SHP77 treated with DMSO at 0.1 percent for 48 hours (cell line): ENCODE data around the gene YPEL5.

Experiments used
- DNase-seq: peaks from one replicate; lab custom pipeline; 2025; lab: John Stamatoyannopoulos, UW

Gene YPEL5

DNA sequence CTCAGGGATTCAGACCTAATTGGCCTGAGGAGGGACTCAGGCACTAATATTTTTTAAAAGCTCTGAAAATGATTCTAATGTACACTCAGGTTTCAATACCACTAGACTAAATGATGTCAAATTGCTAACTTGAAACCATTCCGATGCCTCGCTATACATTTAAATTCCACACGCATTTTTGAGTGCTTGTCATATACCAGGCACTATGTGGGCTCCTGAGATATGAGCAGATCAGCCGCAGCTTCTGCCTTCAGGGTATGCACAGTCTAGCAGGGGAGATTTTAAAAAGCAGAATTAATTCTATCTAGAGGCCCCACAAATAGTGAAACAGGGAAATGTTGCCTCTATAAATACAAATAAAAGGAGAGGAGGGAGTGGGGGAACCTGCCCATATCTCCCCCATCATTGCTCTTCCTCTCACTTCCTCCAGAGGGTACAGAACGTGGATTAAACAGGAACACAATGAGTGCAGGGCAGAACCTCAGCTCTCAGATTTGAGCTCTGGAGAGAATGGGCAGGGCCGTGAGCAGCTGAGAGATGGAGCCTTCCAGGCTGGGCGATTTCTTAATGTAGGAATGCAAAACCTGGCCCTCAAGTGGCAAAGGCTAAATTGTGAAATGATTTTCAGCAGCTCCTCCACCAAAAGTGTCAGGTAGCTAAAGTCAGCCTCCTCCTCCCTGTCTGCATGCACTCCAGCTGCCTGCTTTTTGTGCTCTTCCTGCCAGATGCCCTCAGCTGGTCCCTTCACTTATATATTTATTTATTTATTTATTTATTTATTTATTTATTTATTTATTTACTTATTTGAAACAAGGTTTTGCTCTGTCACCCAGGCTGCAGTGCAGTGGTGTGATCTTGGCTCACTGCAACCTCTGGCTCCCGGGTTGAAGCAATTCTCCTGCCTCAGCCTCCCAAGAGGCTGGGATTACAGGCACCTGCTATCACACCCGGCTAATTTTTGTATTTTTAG is 59.9 kb downstream of the YPEL5 start:
- no peak for DNase-seq

DNA sequence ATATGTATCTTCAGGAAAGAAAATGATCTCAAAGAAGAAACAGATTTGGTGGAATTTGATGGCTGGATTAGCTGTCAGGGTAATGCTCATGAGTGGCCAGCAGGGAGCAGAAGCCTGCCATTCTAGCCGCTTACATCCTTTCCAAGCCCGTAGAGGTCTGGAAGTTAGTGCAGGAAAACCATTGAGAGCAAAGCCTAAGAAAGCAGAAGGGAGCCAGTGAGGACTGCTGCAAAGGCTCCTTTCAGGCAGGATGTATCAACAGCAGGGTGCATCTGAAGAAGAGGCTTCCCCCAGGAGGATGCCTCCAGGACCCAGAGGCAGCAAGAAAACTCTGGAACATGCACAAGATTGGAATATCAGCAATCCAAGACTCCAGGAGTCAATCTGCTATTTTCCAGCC is 61.6 kb downstream of the YPEL5 start:
- DNase-seq = peak; percentile 40

DNA sequence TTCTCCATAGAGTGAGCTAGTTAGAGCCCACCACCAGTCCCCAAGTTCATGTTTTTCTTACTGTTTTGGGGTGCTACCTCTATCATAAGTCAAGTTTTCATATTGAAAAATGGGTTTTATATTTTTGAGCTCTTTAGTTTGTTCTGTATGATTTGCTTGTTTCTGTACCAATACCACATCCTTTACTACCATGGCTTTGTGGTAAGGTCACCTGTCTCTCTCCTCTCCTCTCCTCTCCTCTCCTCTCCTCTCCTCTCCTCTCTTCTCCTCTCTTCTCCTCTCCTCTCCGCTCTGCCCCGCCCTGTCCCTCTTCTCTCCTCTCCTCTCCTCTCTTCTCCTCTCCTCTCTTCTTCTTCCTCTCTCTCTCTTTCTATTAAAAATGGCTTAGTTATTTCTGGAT is 62.4 kb downstream of the YPEL5 start:
- DNase-seq = no peak
